HFF-Myc (cell line): Measurements from ENCODE around the gene TBX6.

Experiments
- DNase-seq: peaks from one replicate; pipeline ENCODE4 v3.0.0-alpha.2; 2011; ENCODE audit warnings: low read depth; ENCODE audit errors: extremely low read depth
- H3K4me3 ChIP-seq: replicated peaks from 2 replicates; pipeline ENCODE4 v1.5.1; 2011; ENCODE audit warnings: low read depth, mild to moderate bottlenecking, control low read depth, low read length
- CTCF ChIP-seq: IDR thresholded peaks from 2 replicates; pipeline ENCODE4 v1.5.1; 2012; ENCODE audit warnings: mild to moderate bottlenecking, low read depth, low read length, control low read depth; ENCODE audit errors: missing control alignments

TBX6 gene

GRCh38 chr16:30077656-30078055, 14.1 kb downstream of the TBX6 start:
- DNase-seq = no peak
- TF ChIP-seq CTCF = no peak
- peak overlapping the region; percentile 92 for H3K4me3 ChIP-seq

GRCh38 chr16:30076276-30076791, 15.4 kb downstream of the TBX6 start:
- H3K4me3 ChIP-seq = peak overlapping the region; percentile 92
- no peak for TF ChIP-seq CTCF
- no peak for DNase-seq

GRCh38 chr16:30075503-30076275, 16.0 kb downstream of the TBX6 start, which contains the start of gene PPP4C:
Gene PPP4C, plus strand, starts transcription at chr16:30075994. Its CDS starts 384 bp downstream, at chr16:30076378.
- H3K4me3 ChIP-seq = peak within 1 kb of the TSS; percentile 92
- no peak for DNase-seq
- TF ChIP-seq CTCF = no peak

- no peak overlapping the region for H3K4me3 ChIP-seq
- no peak for TF ChIP-seq CTCF
- DNase-seq = no peak
Measured at GRCh38 chr16:30070490-30070889, 21.2 kb downstream of the TBX6 start.

GRCh38 chr16:30069611-30070462, 21.9 kb downstream of the TBX6 start:
- H3K4me3 ChIP-seq = peak overlapping the region; percentile 9; the same call in 1 of the 2 replicates
- no peak for TF ChIP-seq CTCF
- no peak for DNase-seq

- peak; percentile 56 for TF ChIP-seq CTCF
- no peak for DNase-seq
- H3K4me3 ChIP-seq = peak overlapping the region; percentile 9
Measured at GRCh38 chr16:30068750-30069610, 22.7 kb downstream of the TBX6 start.
